Inferior parietal cortex (tissue), 1 donor: ENCODE results near the gene HDAC9.

Experiments used
- DNase-seq: peaks from one replicate; pipeline ENCODE4 v3.0.0-alpha.2; 2016; ENCODE audit errors: extremely low spot score

HDAC9 gene

DNA sequence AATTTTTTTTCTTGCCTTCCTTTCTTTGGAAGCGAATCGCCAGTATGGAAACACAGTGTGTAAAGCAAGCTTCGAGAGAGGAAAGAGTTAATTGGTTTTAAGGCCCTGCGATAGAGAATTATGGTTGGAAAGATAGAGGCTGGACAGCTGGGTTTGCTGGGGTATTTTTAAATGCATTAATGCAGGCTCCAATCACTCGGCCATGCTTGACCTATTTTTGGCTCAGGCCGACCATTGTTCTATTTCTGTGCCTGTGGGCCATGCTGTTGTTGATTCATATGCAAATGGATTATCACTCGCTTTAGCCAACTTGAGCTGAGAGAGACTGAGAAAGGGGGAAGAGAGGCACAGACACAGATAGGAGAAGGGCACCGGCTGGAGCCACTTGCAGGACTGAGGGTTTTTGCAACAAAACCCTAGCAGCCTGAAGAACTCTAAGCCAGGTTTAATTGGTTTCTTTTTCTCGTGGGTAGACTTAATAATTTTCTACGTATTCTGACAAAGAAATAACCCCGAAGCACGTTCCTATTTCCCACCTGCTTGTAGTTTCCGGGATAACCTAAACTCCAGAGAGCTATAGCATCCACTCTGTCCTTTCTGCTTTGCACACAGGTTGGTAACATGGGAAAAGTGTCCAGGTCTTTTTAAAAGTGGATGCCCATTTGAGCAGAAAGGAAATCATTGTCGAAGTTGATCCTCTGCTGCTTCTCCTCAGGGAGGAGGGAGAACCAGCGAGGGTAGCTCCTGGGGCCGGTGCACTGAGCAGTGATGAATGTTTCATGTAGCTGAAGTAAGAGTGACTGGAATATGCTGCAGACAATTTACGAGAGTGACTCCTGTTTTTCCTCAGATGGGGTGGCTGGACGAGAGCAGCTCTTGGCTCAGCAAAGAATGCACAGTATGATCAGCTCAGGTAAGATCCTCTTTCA is at the start of gene HDAC9:
TSS of gene HDAC9 (plus strand) at position 338 of the 929 bp plus-strand sequence. CDS start at position 892, 554 bp downstream.
- DNase-seq, result peak; percentile 80

DNA sequence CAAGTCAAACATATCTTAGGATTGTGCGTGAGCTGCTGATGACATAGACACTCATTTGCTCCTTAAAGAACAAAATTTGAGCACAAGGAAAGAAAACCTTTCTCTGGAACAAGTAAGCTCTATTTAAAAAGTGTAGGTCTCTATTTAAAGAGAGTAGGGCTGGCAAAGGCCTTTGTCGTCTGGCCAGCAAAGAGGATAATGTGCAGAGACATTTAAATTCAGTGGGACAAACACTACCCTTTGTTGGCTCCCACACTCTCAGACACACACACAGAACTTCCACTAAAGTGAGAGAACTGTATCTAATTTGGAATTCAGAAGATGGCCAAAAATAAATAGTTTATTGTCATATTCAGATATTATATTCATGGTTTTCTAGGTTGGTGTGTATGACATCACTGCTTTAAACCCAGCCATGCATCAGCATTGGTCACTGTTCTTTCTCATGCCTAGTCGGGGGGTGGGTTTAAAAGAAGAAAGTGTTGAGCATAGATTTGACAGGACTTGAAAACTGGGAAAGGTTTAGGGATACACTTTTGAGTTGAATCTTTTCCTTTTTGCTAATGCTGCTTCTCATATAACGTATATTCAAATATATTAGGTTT is 49.5 kb upstream of the HDAC9 start:
- DNase-seq, result no peak

DNA sequence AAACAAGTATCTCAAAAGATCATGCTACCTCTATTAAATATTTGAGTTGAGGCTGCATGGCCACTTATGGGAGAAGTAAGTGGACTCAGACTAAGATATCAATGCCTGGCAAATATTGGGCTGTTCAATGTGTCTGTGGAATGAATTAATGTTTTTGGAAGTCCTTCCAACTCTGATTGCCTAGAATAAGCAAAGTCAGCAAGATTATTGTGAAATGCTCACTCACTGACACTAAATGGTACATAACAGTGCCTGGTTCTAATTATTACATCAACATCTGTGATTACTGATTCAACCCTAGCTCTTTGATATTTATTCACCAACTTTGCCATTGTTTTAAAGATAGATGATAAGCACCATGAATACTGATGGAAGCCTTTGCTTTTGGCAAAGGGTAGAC is 45.5 kb upstream of the HDAC9 start:
- DNase-seq, result no peak

DNA sequence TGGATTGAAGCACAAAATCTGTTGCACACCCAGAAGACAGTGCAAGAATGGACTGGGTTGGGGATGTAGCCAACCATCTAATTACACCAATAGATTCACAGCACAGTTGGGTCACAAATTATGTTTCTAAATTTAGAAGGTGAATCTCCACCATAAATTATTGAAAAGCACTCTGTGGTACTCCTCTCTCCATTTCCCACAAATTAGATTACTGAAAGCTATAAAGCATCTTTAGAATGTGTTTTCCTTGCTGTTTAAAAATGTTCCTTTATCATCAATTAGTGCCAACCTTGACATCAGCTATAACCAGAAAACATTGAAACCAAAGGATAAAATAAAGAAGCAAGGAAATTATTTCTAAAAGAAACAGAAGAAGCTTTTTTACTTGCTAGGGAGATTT is 39.9 kb upstream of the HDAC9 start:
- no peak for DNase-seq

DNA sequence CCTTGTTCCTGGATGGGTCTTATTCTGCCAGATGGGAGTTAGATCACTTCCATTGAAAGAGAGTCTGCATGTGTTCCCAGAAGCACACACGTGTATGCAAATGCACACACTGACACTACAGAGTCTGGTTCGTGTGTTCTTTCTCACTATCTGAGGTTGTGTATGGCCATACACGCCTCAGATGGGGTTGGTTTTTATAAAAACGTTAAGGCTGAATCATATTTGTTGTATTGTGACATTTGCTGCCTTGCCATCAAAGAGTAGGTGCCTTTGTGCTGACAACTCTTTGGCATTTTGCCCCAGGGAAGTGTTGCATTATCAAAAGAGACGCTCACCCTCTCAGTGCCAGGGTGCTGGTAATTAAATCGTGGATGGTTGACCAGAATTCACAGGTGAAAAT is 37.7 kb upstream of the HDAC9 start:
- DNase-seq, result no peak

DNA sequence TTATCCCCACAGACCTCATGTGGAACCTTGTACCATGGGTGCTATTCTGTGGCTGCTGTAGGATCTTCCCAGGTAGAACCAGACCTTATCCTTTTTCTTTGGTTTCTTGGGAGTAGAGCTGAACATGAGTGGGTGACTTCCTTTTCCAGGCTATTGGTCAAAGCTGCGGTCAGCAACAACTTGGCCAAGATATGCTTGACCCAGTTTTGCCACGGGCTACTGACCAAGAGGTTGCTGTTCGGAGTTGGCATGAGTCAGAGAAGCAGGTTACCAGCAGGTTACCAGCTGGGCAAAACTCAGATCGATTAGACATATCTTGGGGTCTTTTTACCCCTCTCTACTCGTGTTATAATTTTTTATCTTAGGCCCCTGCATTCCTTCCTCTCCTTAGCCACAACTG is 36.7 kb upstream of the HDAC9 start:
- DNase-seq, result no peak

DNA sequence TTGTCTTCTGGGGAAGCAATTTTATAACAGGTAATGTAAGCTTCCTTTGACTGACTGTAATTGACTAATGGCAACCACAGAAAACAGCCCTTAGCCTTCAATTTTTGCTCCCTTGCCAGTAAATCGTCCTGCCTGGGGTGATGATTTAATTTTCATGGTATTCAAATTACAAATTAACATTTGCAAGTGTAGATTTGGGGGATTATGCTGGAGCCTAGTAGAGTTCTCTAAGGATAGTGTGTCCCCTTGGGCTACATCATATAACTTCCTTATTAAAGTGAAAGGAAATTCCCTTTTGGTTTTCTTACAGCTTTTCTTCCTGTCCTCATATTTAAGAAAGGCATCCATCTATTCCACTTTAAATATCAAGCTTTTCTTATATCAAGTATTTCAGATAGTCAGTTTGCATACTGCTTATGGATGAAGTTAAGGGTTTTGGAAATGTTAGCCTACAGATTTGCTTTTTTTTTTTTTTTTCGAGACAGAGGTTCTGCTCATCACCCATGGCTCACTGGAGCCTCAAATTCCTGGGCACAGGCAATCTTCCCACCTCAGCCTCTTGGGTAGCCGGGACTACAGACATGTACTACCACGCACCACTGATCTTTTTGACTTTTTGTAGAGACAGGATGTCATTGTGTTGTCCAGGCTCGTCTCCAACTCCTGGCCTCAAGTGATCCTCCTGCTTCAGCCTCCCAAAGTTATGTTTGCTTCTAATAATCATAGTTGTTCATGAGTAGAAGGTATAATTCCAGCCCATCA is 35.9 kb upstream of the HDAC9 start:
- DNase-seq, result no peak

DNA sequence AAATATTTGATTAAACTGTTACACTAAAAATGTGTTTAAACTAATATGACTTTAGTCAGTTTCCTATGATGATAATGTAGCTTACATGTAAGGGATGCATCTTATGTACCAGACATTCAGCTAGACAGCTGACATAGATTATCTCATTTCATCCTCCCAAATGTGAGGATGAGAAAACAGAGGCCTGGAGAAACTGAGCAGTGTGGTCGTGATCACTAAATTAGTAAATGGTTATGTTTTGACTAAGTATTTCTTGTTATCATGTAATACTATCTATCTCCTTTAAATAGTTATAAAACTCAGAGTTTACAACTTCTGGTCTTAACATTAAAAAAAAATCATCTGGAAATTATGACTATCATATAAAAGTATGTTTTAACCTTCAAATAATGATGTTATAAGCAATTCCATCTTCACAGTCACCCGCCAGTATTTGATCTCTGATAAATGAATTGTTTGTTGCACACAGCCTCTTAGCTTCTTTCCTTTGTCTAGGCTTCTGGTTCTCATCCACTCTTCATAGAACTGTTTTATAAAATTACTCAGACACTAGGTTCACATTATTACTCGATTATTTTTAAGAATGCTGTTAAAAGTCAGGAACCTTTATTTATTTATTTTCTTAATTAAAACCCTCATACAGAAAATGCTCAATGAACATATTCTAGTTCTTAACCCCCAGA is 33.6 kb upstream of the HDAC9 start:
- no peak for DNase-seq

DNA sequence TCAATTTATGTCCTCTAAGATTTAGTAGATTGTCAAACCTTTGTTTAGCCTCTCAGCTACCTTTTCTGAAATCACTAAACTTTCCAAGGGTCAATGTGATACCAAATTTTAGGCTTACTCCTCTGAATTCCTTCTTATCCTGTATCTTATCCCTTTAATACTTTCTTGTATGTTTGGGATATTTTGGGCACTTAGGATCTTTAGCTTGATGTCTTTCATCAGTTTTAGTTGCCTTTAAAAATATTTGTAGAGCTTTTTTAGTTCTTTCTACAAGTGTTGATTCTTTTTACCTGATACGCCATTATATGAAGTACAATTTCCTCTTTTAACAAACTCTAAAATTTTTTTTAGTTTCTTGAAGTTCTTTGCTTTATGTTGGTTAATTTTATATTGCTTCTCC is 30.7 kb upstream of the HDAC9 start:
- no peak for DNase-seq

DNA sequence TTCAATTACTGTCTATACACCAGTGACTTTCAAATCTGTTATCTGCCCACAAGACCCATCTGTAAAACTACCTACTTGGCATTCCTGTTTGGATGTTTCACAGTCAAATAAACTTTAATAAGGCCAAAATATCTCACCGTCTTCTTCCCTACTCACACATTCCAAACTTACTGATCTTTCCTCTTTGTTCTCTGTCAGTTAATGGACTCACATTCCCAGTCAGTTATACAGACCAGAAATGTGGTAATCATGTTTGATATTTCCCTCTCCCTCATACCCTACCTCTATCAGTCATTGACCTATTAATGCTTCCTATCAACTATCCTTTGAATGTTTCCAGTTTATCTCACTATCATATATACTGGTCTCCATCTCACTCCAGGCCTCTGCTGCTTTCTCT is 28.5 kb upstream of the HDAC9 start:
- DNase-seq, result no peak

DNA sequence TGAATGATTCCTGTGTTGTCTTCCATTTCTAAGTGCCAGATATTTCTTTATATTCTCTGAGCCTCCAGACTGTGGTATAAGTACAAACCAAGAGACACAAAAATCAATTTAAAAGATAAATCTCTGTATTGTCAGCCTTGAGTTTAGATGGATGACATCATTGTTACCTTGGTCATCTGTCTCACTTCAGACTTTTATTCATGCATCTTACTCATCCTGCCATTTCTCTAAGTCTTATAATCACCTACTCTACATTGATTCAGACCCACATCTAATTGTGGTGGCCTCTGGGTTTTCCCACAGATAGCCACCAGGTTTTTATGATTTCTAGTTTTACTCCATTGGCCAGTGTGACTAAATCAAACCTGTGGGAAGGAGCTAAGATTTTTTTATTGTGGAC is 26.8 kb upstream of the HDAC9 start:
- no peak for DNase-seq

DNA sequence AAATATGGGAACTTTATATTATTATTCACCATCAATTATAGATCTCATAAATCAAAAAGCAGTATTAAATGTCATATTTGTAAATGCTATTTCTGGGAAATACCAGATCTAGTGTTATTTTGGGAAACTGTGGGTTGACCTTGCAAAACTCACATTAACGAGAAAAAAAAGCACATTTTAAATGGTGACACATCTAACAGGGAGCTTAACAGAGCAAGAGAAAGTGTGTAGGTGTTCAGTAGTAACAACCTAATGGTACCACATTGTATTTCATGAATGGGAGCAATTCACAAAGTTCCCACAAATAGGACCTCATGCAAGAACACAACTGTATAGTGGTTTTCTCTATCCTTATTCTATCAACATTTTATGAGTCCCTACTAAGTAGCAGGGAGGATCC is 26.2 kb upstream of the HDAC9 start:
- no peak for DNase-seq

DNA sequence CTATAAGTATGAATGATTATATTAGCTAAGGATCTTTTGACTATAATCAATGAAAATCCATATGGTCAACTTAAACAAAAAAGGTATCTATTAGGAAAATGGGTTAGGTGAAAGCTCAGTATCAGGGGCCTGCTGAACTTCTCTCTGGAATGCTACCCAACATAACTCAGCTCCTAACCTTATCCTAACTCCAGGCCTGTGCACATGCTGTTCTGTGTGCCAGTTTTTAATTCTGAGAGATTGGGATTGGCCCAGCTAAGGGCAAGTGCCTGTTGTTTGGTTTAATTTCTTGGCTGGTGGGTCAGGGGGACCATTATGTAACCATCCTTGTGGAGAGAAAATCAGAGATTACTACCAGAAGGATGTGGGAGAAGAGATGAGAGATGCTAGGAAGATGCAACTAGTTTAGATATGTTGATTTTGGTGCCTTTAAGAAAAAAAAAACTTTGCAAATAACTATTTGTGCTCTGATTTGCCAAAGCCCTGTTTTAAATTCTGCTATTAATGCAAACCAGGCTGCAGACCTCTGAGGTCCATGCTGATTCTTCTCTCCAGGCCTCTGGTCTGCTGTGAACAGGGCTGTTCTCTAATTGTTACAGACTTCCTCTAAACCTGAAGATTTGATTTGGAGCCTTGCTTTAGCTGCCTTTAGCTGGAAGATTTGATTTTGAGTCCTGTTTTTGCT is 23.9 kb upstream of the HDAC9 start:
- DNase-seq, result no peak

DNA sequence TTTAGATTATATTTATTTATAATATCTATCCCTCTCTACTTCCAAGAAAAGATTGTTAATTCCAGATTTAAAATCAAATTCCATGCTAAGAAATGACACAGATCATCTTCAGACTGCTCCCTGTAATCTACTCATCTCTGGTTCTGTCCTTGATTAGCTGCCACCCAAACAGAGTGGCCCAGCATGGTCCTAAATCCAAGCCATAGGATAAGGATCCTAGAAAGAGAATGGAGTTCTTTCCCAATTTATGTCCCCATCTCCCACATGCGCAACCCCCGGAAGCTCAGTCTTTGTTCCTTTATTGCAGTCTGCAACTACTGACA is 23.4 kb upstream of the HDAC9 start:
- DNase-seq, result no peak

DNA sequence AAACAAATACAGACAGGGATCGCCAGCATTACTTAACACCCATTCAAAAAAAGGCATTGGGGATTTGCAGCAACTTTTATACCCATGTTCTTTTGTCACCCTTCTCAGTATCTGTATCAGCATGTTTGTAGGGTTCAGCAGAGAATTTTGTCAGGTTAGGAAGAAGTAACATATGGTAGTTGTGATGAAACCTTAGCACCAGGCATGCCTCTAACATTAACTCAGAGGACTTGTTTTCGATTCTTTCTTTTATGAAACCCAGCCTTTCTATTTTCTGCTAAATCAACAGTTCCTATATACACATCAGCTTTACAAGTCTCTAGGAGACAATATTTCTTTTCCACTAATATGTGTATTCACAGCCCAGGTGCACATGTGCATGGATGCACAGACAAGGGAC is 22.4 kb upstream of the HDAC9 start:
- DNase-seq, result no peak

DNA sequence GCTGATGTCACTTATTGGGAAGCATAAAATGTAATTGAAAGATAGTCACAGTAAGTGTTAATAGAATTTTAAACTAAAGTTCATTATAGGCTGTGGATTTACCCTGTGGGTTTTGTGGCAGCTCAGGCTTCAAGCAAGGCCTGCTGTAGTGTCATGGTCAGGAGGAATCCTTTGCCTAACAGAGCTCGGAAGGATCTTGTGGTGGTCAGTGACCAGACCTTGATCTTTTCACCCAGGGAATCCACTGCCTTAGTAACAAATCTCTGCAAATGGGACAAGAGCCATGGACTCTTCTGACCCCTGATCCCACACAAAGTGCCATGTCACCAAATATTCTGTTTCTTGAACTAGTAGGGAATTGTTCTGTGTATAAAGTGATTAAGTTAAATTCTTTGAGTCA is 20.6 kb upstream of the HDAC9 start:
- DNase-seq, result no peak

DNA sequence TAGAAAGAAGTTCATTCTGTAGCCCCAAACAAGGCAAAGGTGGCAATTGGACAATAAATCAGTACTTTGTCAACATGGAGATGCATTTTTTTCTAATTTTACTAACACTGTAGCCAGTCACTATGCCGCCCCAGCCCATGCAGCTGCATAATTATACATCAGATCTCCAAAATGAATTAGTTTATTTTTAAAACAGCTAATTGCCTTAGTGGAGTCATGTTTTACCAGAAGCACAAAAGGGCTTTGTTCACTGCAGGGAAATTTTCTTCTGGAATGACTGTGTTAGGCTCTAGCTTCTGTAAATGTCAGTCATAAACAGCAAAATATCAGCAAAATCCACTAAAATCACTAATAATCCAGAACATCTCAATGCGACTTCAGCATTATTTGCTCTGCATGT is 20.1 kb upstream of the HDAC9 start:
- DNase-seq, result peak; percentile 55

DNA sequence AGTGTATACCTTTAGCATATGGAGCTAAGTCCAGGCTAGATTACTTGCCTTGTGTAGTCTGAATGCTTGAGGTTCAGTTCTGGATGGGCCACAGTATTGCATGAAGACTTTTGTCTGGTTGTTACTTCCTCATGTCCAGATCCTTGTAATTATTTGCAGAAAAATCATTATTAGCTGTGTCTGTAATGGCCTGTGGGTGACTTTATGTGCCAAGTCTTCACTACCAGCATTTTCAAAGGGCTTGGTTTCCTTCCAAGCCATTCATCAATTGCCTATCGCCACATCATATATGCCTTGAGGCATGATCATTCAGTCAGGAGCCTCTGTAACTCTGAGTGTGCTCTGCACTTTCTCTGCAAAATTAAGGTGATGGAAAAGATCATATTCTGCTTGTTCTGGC is 13.8 kb upstream of the HDAC9 start:
- DNase-seq, result no peak

DNA sequence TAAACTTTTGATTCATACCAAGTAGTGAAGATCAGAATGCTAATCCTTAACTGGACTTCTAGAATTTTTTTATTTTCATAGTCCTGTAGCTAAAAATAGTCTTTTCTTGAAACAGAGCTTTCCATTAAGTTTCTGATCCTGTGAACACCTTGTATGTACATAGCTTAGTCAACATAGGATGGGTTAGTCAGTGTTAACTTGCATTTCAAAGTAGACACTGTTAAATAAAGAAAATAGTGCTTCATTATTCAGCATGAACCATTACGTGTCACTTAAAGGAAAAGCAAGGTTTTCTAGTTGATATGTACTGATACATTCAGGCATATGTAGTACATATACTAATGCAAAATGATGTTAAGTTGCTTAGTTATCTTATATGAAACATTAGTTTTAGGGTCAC is 7.5 kb upstream of the HDAC9 start:
- DNase-seq, result no peak

DNA sequence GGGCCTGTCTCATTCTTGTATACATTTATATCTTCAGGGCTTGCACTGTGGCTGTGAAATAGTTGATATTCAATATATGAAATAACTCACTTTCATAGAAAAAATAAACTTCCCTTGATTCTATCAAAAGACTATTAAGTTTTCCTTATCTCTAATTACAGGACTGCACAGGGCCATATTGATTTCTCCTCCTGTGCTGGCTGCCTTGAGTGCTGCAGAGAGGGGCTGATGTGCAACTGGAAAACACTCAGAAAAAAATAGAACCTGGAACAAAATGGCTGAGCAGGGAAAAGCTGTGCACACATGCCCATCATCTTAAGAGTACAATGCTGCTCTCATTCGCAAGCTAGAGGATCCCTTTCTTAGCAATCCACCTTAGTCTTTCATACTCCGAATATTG is 5.9 kb upstream of the HDAC9 start:
- DNase-seq, result no peak

DNA sequence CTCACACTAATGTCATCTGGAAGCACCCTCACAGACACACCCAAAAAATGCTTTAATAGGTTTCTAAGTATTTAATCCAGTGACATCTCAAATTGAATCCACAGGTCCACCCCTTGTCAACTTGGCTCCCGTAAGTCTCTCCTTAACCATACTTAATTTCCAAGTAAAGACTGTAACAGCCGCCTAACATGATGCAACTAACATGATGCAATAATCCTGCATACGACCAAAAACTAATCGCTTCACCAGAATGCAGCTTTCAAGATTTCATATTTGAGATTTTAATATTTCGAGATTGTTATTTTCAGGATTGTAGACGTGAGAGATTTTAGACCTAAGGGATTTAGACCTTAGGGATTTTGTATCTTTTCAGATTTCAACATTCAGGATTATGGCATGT is 3.7 kb upstream of the HDAC9 start:
- no peak for DNase-seq

DNA sequence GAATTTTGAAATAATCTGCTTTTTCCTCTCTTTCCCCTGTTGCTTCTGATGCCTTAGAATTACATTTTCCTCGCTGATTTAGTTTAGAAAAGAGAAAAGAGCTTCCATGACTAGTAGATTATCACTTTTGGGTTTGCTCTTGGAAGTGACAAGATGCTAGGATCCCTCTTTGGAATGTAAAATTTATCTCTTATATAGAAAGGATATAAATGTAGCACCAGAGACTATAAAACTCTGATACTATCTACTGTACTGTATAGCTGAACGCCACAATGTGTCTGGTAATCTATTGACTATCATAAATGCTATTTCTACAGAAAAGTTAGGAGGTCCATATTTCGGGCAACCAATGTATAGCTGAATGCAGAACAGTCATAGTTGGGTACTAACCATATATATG is 1.1 kb upstream of the HDAC9 start:
- DNase-seq, result no peak
